K562 (cell line): ENCODE data around the gene HSD3B7. TPM values are rescaled to one million over a fixed set of nuclear protein-coding genes. Genes with fewer than 3 reads are reported as not detected.

Experiments
- CAMTA2 ChIP-seq: fragments of 250-450 bp; sonication (Bioruptor Pico); conservative IDR thresholded peaks from 2 replicates; pipeline ENCODE4 v1.5.1; 2022
- CBX1 ChIP-seq: sonication (generic); IDR thresholded peaks from 2 replicates; pipeline ENCODE4 v1.6.1; 2016; ENCODE audit warnings: antibody characterized with exemption, low read depth, mild to moderate bottlenecking
- ELF2 ChIP-seq: fragments of 250-450 bp; sonication (Bioruptor Pico); IDR thresholded peaks from 2 replicates; pipeline ENCODE4 v1.5.0; 2021; ENCODE audit warnings: mild to moderate bottlenecking
- EP400 ChIP-seq: fragments of 450-650 bp; IDR thresholded peaks from 2 replicates; pipeline ENCODE4 v1.6.1; 2017; ENCODE audit warnings: antibody characterized with exemption, mild to moderate bottlenecking, moderate library complexity
- ETV1 ChIP-seq: fragments of 450-650 bp; conservative IDR thresholded peaks from 2 replicates; pipeline ENCODE4 v1.6.1; 2016; ENCODE audit warnings: missing genetic modification characterization, control low read depth, low read depth, missing compliant biosample characterization
- POLR2AphosphoS5 ChIP-seq: IDR thresholded peaks from 2 replicates; pipeline ENCODE4 v1.6.1; 2011; ENCODE audit warnings: mild to moderate bottlenecking, low read depth, low read length, moderate library complexity; ENCODE audit not compliant: control insufficient read depth, insufficient read depth
- POLR3G ChIP-seq: IDR thresholded peaks from 2 replicates; pipeline ENCODE4 v1.6.1; 2011; ENCODE audit not compliant: insufficient read length, insufficient replicate concordance; ENCODE audit errors: extremely low read depth
- PYGO2 ChIP-seq: fragments of 450-650 bp; IDR thresholded peaks from 2 replicates; pipeline ENCODE4 v1.6.1; 2016; ENCODE audit warnings: mild to moderate bottlenecking, missing genetic modification characterization, moderate library complexity, missing compliant biosample characterization
- ZNF586 ChIP-seq: fragments of 450-650 bp; formaldehyde crosslinking; conservative IDR thresholded peaks from 2 replicates; pipeline ENCODE4 v1.4.0; 2020; ENCODE audit warnings: mild to moderate bottlenecking, moderate library complexity
- ZSCAN29 ChIP-seq: fragments of 450-650 bp; IDR thresholded peaks from 2 replicates; pipeline ENCODE4 v1.6.1; 2017
- ZZZ3 ChIP-seq: fragments of 450-650 bp; IDR thresholded peaks from 2 replicates; pipeline ENCODE4 v1.6.1; 2016; ENCODE audit warnings: antibody characterized with exemption, mild to moderate bottlenecking, moderate library complexity
- polyA plus RNA-seq, 8 experiments: library from polyadenylated mRNA; depleted of rRNA in 4 of 8; stranded (reverse) in 5 of 8; unstranded in 3 of 8; fragments of >200 nt; fragmentation: Nextera tagmentation in 2 of 8; fragmentation: Illumina TruSeq in 1 of 8; extraction: Ambion mirVana in 2 of 8; extraction: Trizol in 1 of 8; gene quantifications; 2 replicates each; pipeline versions ENCODE4 v1.2.1 to v1.2.3, GENCODE V29; 2011 to 2014; ENCODE audit warnings: inconsistent platforms in 1 of 8, missing spikeins in 1 of 8
- total RNA-seq, 7 experiments: library from RNA; depleted of rRNA in 6 of 7; stranded (reverse); fragments of >200 nt in 6 of 7; fragmentation: Illumina TruSeq in 2 of 7; extraction: Trizol in 2 of 7; gene quantifications; 2 replicates each; pipeline versions ENCODE4 v1.2.1 to v1.2.3, GENCODE V29; 2011 to 2021; ENCODE audit warnings: low replicate concordance in 1 of 7
- TF ChIP-seq, protein P1 (sequence below), 2 experiments: fragments of 450-650 bp in 1 of 2; IDR thresholded peaks; 2 replicates each; pipeline ENCODE4 v1.6.1; 2011 to 2017; ENCODE audit warnings: low read depth in 2 of 2, antibody characterized with exemption in 1 of 2, borderline replicate concordance in 1 of 2, low read length in 1 of 2, mild to moderate bottlenecking in 1 of 2, mixed read lengths in 1 of 2; ENCODE audit not compliant: control insufficient read depth in 1 of 2
- TF ChIP-seq, protein P2 (sequence below): fragments of 200-600 bp; sonication (generic); IDR thresholded peaks from one replicate; pipeline ENCODE4 v1.6.1; 2012; ENCODE audit warnings: mild to moderate bottlenecking, low read depth, low read length, inconsistent platforms

HSD3B7 gene
- total and polyA plus RNA-seq, 9 of the 15 experiments (the other 6 are each of a cell fraction or from before 2014, with no cell fraction given), result 5.4 to 49.1 (median 23.0) TPM

GRCh38 chr16:30984669-30985400 is at the start of gene HSD3B7 (continued):
- no peak for TF ChIP-seq ELF2 (CRISPR knock-in tag)
- no peak for TF ChIP-seq ZNF586 (CRISPR knock-in tag)
- peak; percentile 77; the same call in 1 of the 2 replicates for TF ChIP-seq POLR2AphosphoS5
- no peak for TF ChIP-seq CAMTA2 (CRISPR knock-in tag)
- no peak for TF ChIP-seq ZZZ3
- no peak for TF ChIP-seq EP400
- TF ChIP-seq ETV1 (tag), result peak; percentile 26; the same call in 1 of the 2 replicates
- TF ChIP-seq ZSCAN29, result no peak
- TF ChIP-seq, protein P1, sequence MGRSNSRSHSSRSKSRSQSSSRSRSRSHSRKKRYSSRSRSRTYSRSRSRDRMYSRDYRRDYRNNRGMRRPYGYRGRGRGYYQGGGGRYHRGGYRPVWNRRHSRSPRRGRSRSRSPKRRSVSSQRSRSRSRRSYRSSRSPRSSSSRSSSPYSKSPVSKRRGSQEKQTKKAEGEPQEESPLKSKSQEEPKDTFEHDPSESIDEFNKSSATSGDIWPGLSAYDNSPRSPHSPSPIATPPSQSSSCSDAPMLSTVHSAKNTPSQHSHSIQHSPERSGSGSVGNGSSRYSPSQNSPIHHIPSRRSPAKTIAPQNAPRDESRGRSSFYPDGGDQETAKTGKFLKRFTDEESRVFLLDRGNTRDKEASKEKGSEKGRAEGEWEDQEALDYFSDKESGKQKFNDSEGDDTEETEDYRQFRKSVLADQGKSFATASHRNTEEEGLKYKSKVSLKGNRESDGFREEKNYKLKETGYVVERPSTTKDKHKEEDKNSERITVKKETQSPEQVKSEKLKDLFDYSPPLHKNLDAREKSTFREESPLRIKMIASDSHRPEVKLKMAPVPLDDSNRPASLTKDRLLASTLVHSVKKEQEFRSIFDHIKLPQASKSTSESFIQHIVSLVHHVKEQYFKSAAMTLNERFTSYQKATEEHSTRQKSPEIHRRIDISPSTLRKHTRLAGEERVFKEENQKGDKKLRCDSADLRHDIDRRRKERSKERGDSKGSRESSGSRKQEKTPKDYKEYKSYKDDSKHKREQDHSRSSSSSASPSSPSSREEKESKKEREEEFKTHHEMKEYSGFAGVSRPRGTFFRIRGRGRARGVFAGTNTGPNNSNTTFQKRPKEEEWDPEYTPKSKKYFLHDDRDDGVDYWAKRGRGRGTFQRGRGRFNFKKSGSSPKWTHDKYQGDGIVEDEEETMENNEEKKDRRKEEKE (IDR thresholded peaks at IDR 0.05; ENCODE audit: borderline replicate concordance in 1 of 2, control insufficient read depth in 1 of 2, low read depth in 2 of 2, low read length in 1 of 2), result no peak
- TF ChIP-seq POLR3G, result no peak
- TF ChIP-seq, protein P2, sequence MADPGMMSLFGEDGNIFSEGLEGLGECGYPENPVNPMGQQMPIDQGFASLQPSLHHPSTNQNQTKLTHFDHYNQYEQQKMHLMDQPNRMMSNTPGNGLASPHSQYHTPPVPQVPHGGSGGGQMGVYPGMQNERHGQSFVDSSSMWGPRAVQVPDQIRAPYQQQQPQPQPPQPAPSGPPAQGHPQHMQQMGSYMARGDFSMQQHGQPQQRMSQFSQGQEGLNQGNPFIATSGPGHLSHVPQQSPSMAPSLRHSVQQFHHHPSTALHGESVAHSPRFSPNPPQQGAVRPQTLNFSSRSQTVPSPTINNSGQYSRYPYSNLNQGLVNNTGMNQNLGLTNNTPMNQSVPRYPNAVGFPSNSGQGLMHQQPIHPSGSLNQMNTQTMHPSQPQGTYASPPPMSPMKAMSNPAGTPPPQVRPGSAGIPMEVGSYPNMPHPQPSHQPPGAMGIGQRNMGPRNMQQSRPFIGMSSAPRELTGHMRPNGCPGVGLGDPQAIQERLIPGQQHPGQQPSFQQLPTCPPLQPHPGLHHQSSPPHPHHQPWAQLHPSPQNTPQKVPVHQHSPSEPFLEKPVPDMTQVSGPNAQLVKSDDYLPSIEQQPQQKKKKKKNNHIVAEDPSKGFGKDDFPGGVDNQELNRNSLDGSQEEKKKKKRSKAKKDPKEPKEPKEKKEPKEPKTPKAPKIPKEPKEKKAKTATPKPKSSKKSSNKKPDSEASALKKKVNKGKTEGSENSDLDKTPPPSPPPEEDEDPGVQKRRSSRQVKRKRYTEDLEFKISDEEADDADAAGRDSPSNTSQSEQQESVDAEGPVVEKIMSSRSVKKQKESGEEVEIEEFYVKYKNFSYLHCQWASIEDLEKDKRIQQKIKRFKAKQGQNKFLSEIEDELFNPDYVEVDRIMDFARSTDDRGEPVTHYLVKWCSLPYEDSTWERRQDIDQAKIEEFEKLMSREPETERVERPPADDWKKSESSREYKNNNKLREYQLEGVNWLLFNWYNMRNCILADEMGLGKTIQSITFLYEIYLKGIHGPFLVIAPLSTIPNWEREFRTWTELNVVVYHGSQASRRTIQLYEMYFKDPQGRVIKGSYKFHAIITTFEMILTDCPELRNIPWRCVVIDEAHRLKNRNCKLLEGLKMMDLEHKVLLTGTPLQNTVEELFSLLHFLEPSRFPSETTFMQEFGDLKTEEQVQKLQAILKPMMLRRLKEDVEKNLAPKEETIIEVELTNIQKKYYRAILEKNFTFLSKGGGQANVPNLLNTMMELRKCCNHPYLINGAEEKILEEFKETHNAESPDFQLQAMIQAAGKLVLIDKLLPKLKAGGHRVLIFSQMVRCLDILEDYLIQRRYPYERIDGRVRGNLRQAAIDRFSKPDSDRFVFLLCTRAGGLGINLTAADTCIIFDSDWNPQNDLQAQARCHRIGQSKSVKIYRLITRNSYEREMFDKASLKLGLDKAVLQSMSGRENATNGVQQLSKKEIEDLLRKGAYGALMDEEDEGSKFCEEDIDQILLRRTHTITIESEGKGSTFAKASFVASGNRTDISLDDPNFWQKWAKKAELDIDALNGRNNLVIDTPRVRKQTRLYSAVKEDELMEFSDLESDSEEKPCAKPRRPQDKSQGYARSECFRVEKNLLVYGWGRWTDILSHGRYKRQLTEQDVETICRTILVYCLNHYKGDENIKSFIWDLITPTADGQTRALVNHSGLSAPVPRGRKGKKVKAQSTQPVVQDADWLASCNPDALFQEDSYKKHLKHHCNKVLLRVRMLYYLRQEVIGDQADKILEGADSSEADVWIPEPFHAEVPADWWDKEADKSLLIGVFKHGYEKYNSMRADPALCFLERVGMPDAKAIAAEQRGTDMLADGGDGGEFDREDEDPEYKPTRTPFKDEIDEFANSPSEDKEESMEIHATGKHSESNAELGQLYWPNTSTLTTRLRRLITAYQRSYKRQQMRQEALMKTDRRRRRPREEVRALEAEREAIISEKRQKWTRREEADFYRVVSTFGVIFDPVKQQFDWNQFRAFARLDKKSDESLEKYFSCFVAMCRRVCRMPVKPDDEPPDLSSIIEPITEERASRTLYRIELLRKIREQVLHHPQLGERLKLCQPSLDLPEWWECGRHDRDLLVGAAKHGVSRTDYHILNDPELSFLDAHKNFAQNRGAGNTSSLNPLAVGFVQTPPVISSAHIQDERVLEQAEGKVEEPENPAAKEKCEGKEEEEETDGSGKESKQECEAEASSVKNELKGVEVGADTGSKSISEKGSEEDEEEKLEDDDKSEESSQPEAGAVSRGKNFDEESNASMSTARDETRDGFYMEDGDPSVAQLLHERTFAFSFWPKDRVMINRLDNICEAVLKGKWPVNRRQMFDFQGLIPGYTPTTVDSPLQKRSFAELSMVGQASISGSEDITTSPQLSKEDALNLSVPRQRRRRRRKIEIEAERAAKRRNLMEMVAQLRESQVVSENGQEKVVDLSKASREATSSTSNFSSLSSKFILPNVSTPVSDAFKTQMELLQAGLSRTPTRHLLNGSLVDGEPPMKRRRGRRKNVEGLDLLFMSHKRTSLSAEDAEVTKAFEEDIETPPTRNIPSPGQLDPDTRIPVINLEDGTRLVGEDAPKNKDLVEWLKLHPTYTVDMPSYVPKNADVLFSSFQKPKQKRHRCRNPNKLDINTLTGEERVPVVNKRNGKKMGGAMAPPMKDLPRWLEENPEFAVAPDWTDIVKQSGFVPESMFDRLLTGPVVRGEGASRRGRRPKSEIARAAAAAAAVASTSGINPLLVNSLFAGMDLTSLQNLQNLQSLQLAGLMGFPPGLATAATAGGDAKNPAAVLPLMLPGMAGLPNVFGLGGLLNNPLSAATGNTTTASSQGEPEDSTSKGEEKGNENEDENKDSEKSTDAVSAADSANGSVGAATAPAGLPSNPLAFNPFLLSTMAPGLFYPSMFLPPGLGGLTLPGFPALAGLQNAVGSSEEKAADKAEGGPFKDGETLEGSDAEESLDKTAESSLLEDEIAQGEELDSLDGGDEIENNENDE, result no peak
- peak; percentile 50; the same call in 1 of the 2 replicates for TF ChIP-seq CBX1
- no peak for TF ChIP-seq PYGO2
